Thyroid gland (tissue), 4 donors: ENCODE data around the gene CAPZB.

ENCODE experiments used
- CTCF ChIP-seq, 6 experiments: fragments of 200-600 bp in 3 of 6; fragments of 450-650 bp in 3 of 6; sonication (generic) in 3 of 6; IDR thresholded peaks; one replicate each; pipeline ENCODE4 v1.5.1; 2016 to 2019; ENCODE audit warnings: antibody characterized with exemption in 6 of 6, mild to moderate bottlenecking in 2 of 6, inconsistent platforms in 1 of 6, moderate library complexity in 1 of 6
- POLR2A ChIP-seq, 2 donors: fragments of 450-650 bp; IDR thresholded peaks; one replicate each; pipeline ENCODE4 v1.6.1; 2017; ENCODE audit warnings: antibody characterized with exemption in 2 of 2, mild to moderate bottlenecking in 2 of 2, moderate library complexity in 1 of 2

- TF ChIP-seq CTCF (IDR thresholded peaks at IDR 0.05) (no peak), POLR2A (IDR thresholded peaks at IDR 0.05) (no peak)
Observed at GRCh38 chr1:19481826-19482398, 3.4 kb downstream of the CAPZB start.
